KMS-11 (cell line): ENCODE results near the gene ATP1A1.

Source experiments
- H2AFZ ChIP-seq: fragments of 200-600 bp; sonication (generic); 2 replicates; pipeline ENCODE4 v1.6.1; 2016; ENCODE audit warnings: antibody characterized with exemption, mixed run types, low read depth
- H3K27ac ChIP-seq: fragments of 200-600 bp; sonication (generic); 2 replicates; pipeline ENCODE4 v1.6.1; 2016; ENCODE audit warnings: mild to moderate bottlenecking, mixed run types
- H3K27me3 ChIP-seq: fragments of 200-600 bp; sonication (generic); 2 replicates; pipeline ENCODE4 v1.6.1; 2017; ENCODE audit warnings: mild to moderate bottlenecking, low read depth, mixed run types, moderate library complexity; ENCODE audit not compliant: insufficient read depth
- H3K36me3 ChIP-seq: fragments of 200-600 bp; sonication (generic); 2 replicates; pipeline ENCODE4 v1.6.1; 2017; ENCODE audit warnings: mild to moderate bottlenecking, mixed run types; ENCODE audit not compliant: insufficient read depth
- H3K4me1 ChIP-seq: fragments of 200-600 bp; sonication (generic); 2 replicates; pipeline ENCODE4 v1.6.1; 2016; ENCODE audit warnings: mild to moderate bottlenecking, low read depth, mixed run types; ENCODE audit not compliant: poor library complexity, severe bottlenecking
- H3K4me2 ChIP-seq: fragments of 200-600 bp; sonication (generic); 2 replicates; pipeline ENCODE4 v1.7.0; 2016; ENCODE audit warnings: mild to moderate bottlenecking, mixed run types
- H3K4me3 ChIP-seq: fragments of 200-600 bp; sonication (generic); IDR thresholded peaks from 2 replicates; pipeline ENCODE4 v1.6.1; 2017; ENCODE audit warnings: low read depth, low read length, mixed read lengths; ENCODE audit not compliant: insufficient read depth
- H3K79me2 ChIP-seq: fragments of 200-600 bp; sonication (generic); 2 replicates; pipeline ENCODE4 v1.6.1; 2016; ENCODE audit warnings: low read depth, mixed run types; ENCODE audit not compliant: insufficient read depth
- H3K9ac ChIP-seq: fragments of 200-600 bp; sonication (generic); 2 replicates; pipeline ENCODE4 v1.6.1; 2016; ENCODE audit warnings: mild to moderate bottlenecking, mixed run types
- H4K20me1 ChIP-seq: fragments of 200-600 bp; sonication (generic); 2 replicates; pipeline ENCODE4 v1.6.1; 2016; ENCODE audit warnings: mild to moderate bottlenecking, mixed run types; ENCODE audit not compliant: insufficient read depth
- CTCF ChIP-seq: fragments of 200-600 bp; sonication (generic); conservative IDR thresholded peaks from 2 replicates; pipeline ENCODE4 v1.6.1; 2017; ENCODE audit warnings: low read depth, mild to moderate bottlenecking, antibody characterized with exemption, low read length, moderate library complexity, mixed read lengths

ATP1A1 gene

DNA sequence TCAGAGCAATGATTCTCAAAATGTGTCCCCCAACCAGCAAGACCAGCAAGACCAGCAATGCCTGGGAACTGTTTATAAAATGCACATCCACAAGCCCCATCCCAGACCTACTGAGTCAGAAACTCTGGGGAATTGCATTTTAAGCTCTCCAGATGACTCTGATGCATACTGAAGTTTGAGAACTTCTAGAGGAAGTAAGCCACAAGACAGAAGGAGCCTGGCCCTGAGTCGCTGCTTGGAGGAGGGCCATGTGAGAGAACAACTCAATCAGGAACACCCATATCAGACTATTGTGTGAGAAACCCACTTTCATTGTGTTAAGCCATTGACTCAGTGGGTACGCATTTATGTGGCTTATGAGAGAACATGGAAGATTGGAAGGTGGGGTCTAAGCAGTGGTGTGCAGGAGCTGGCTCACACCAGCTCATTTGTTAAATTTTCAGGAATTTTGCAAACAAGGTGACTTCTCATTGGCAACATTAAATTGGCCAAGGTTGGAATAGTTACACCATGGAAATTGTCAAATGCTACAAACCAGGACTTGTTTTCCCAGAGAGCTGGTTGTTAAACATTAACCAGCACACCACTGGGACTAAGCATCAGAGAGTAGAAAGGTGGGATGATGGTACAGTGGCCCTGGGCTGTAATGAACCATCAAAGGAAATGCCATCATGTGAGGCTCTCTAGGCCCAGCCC is 38.9 kb downstream of the ATP1A1 start:
- TF ChIP-seq CTCF, result no peak
- no peak overlapping the region for H3K9ac ChIP-seq
- peaks cover 20% of the 10 kb centered on the region for H3K4me1 ChIP-seq

GRCh38 chr1:116412480-116412798 is 39.4 kb downstream of the ATP1A1 start:
- Histone ChIP-seq H3K4me2 (no peak overlapping the region), H3K4me1 (peaks cover 25% of the 10 kb centered on the region), H3K36me3 (no peaks in the 10 kb centered on the region), H3K9ac (no peak overlapping the region), H2AFZ (no peak overlapping the region), H3K27ac (no peak overlapping the region), H3K4me3 (no peak overlapping the region), H3K79me2 (0 out of 2 replicates have a peak, but pooled peaks cover 3% of the 10 kb centered on the region), H3K27me3 (no peaks in the 10 kb centered on the region), H4K20me1 (no peaks in the 10 kb centered on the region)
- TF ChIP-seq CTCF, result no peak

More for the DNA sequence above, 38.9 kb downstream of the ATP1A1 start:
- Histone ChIP-seq H3K27ac (no peak overlapping the region), H3K27me3 (no peaks in the 10 kb centered on the region), H3K79me2 (no peaks in the 10 kb centered on the region), H4K20me1 (no peaks in the 10 kb centered on the region), H3K4me2 (no peak overlapping the region), H3K36me3 (no peaks in the 10 kb centered on the region), H2AFZ (no peak overlapping the region), H3K4me3 (no peak overlapping the region)

DNA sequence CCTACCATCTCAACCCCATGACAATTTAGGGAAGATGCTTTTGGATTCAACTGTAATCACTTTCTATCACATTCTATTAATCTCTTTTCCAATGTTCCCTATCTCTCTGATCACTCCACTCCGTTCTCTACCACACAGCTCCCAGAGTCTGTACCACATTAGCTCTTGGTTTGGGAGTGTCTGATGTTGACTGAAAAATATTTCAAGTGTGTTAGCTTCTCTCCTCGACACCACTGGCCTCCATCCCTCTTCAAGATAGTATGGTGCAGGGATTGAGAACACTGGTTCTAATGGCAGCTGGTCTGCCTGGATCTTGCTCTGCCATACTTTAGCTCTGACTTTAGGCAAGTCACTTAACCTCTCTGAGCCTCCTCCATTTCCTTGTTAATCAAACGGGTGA is 39.9 kb downstream of the ATP1A1 start:
- H3K9ac ChIP-seq, result no peak overlapping the region
- H3K36me3 ChIP-seq, result no peaks in the 10 kb centered on the region
- H2AFZ ChIP-seq, result no peak overlapping the region
- H3K4me1 ChIP-seq, result peaks cover 29% of the 10 kb centered on the region
- 0 out of 2 replicates have a peak, but pooled peaks cover 5% of the 10 kb centered on the region for H3K79me2 ChIP-seq
- no peak overlapping the region for H3K4me2 ChIP-seq
- no peak for TF ChIP-seq CTCF
- no peaks in the 10 kb centered on the region for H3K27me3 ChIP-seq
- H4K20me1 ChIP-seq, result no peaks in the 10 kb centered on the region
- H3K27ac ChIP-seq, result no peak overlapping the region
- no peak overlapping the region for H3K4me3 ChIP-seq

- no peak overlapping the region for H3K4me3 ChIP-seq
- peaks cover 29% of the 10 kb centered on the region for H3K4me1 ChIP-seq
- H3K27me3 ChIP-seq, result no peaks in the 10 kb centered on the region
- H3K79me2 ChIP-seq, result 0 out of 2 replicates have a peak, but pooled peaks cover 5% of the 10 kb centered on the region
- no peaks in the 10 kb centered on the region for H4K20me1 ChIP-seq
- H3K4me2 ChIP-seq, result no peak overlapping the region
- H3K9ac ChIP-seq, result no peak overlapping the region
- H3K36me3 ChIP-seq, result no peaks in the 10 kb centered on the region
- no peak overlapping the region for H2AFZ ChIP-seq
- no peak for TF ChIP-seq CTCF
- no peak overlapping the region for H3K27ac ChIP-seq
Measured at GRCh38 chr1:116413414-116413813, 40.4 kb downstream of the ATP1A1 start.
